Endothelial cell (in vitro differentiated cells): ENCODE data around the gene SMARCD3. TPM values are rescaled to one million over a fixed set of nuclear protein-coding genes. Genes with fewer than 3 reads are reported as not detected.

ENCODE experiments used
- DNase-seq: peaks from one replicate; pipeline ENCODE4 v3.0.0; 2021; ENCODE audit warnings: low spot score
- H3K27ac Mint-ChIP-seq: one replicate; pipeline ENCODE4 v1.8.0; 2021; ENCODE audit warnings: mixed read lengths, inconsistent platforms; ENCODE audit not compliant: unreplicated experiment
- H3K27me3 Mint-ChIP-seq: one replicate; pipeline ENCODE4 v1.8.0; 2021; ENCODE audit warnings: mild to moderate bottlenecking, moderate library complexity, mixed read lengths, inconsistent platforms; ENCODE audit not compliant: unreplicated experiment
- H3K36me3 Mint-ChIP-seq: one replicate; pipeline ENCODE4 v1.8.0; 2021; ENCODE audit warnings: mild to moderate bottlenecking, low read depth, mixed read lengths, inconsistent platforms; ENCODE audit not compliant: unreplicated experiment
- H3K4me1 Mint-ChIP-seq: one replicate; pipeline ENCODE4 v1.8.0; 2021; ENCODE audit warnings: mild to moderate bottlenecking, mixed read lengths, inconsistent platforms; ENCODE audit not compliant: unreplicated experiment
- H3K4me3 Mint-ChIP-seq: one replicate; pipeline ENCODE4 v1.8.0; 2021; ENCODE audit warnings: mild to moderate bottlenecking, mixed read lengths, inconsistent platforms; ENCODE audit not compliant: unreplicated experiment
- H3K9me3 Mint-ChIP-seq: one replicate; pipeline ENCODE4 v1.8.0; 2021; ENCODE audit warnings: mixed read lengths, inconsistent platforms; ENCODE audit not compliant: unreplicated experiment
- total RNA-seq: library from RNA; stranded (reverse); fragmentation: NEBNext Ultra II Directional; extraction: Animal tissue kit (Norgen Biotek cat#: 25700); gene quantifications from one replicate; pipeline ENCODE4 v1.2.1, GENCODE V29; 2021; ENCODE audit not compliant: unreplicated experiment
- TF ChIP-seq, protein P1 (sequence below): fragments of 200-600 bp; sonication (generic); IDR thresholded peaks from one replicate; pipeline ENCODE4 v1.5.0; 2021; ENCODE audit warnings: antibody characterized with exemption; ENCODE audit not compliant: unreplicated experiment

SMARCD3 gene
- total RNA-seq, 1 donor from 2014 or later = 5.4 TPM

DNA sequence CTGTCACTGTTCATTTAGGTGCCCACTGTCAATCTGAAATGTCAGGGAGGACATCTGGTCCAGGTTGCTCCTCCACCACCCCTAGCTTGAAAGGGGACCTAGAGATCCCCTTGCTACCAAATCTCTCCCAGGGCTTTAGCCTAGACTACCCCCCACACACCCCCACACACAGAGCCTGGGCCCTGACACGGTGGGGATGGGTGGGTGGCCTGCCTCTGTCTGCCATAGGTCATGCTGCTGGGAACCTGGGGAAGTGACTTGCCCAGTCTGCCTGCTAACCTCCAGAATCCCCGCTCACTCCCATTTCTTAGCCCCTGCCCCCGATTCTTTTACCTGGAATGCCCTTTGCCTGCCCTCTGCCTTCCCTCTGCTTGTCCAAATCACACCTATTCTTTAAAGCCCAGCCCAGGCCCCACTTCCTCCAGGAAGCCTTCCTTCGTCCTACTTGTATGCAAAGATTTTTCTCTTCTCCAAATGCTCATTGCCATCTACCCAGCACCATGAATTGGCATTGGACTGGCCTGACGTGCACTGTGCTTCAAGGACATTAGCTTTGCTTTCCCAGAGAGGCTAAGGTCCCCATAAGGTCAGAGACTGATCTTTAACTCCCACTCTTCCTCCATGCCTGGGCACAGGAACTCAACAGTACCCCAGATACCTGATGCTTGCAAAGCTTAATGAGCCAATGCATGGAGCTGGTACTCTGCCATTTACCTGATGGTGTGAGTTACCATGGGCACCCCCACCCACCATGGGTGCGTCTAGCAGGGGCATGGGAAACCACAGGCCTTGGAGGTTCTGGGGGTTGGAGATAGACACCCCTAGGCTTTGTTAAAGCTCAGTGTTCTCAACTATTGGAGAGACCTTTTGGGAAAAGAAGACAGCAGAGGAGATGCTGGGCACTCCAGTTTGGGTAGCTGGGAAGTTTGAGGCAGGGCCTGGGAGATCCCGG, 2.0 kb upstream of the SMARCD3 start:
- DNase-seq = no peak
- peak overlapping the region; percentile 62 for H3K27ac Mint-ChIP-seq
- H3K27me3 Mint-ChIP-seq = peaks cover 42% of the 10 kb centered on the region
- H3K9me3 Mint-ChIP-seq = no peaks in the 10 kb centered on the region
- H3K4me3 Mint-ChIP-seq = peak overlapping the region; percentile 87
- H3K36me3 Mint-ChIP-seq = peaks cover 7% of the 10 kb centered on the region
- peaks cover 28% of the 10 kb centered on the region for H3K4me1 Mint-ChIP-seq
- TF ChIP-seq, protein P1, sequence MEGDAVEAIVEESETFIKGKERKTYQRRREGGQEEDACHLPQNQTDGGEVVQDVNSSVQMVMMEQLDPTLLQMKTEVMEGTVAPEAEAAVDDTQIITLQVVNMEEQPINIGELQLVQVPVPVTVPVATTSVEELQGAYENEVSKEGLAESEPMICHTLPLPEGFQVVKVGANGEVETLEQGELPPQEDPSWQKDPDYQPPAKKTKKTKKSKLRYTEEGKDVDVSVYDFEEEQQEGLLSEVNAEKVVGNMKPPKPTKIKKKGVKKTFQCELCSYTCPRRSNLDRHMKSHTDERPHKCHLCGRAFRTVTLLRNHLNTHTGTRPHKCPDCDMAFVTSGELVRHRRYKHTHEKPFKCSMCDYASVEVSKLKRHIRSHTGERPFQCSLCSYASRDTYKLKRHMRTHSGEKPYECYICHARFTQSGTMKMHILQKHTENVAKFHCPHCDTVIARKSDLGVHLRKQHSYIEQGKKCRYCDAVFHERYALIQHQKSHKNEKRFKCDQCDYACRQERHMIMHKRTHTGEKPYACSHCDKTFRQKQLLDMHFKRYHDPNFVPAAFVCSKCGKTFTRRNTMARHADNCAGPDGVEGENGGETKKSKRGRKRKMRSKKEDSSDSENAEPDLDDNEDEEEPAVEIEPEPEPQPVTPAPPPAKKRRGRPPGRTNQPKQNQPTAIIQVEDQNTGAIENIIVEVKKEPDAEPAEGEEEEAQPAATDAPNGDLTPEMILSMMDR = no peak

DNA sequence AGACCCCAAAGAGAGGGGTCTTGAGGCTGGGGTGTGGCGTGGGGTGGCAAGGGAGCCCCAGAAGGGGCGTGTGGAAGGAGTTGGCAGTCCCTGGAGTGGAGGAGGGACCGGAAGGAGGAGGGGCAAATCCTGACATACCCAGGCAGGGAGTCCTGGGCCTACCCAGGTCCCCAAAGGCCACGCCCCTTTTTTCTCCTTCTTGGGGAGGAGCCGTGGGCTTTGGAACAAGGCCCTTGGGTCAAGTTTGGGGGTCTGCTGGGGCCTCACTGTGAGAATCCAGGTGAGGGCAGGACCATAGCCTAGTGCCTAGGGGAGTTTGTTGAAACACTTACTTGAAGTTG, 1.2 kb upstream of the SMARCD3 start:
- TF ChIP-seq, protein P1 = no peak
- no peak for DNase-seq
- Mint-ChIP-seq H3K27ac (no peak overlapping the region), H3K27me3 (peaks cover 41% of the 10 kb centered on the region), H3K4me1 (peaks cover 29% of the 10 kb centered on the region), H3K36me3 (no peaks in the 10 kb centered on the region), H3K9me3 (no peaks in the 10 kb centered on the region), H3K4me3 (no peak overlapping the region)

DNA sequence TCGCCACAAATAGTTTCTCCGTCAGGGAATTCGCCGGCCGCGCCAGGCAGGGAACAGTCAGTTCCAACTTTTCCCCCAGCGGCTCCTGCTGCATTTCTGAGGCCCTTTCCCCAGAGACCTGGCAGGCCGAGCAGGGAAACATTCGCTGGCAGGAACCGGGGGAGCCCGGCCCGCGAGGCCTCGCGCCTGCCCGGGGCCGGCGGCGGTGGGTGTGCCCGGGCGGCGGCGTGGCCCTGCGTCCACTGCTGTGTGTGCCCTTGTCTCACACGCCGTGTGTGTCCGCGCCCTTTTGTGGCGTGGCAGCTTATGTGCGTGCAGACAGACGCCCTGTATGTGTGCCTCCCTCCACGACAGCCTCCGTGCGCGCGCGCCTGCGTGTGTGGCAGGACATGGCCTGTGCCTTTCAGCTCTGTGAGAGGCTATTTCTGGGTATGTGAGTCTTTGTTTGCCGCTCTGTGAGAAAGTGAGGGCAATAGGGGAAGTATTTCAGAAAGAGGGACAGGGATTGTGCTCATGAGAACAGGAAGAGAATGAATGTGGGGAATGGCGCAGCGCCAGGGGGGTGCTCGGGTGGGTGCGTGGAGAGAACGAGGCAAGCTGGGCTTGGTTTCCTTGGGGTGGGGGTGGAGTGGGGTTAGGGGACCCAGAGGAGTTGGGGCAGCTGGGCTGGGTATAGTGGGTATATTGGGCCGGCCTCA, 689 bp upstream of the SMARCD3 start:
- TF ChIP-seq, protein P1 = no peak
- peaks cover 33% of the 10 kb centered on the region for H3K4me1 Mint-ChIP-seq
- H3K27me3 Mint-ChIP-seq = peaks cover 45% of the 10 kb centered on the region
- no peaks in the 10 kb centered on the region for H3K36me3 Mint-ChIP-seq
- H3K27ac Mint-ChIP-seq = no peak overlapping the region
- H3K9me3 Mint-ChIP-seq = no peaks in the 10 kb centered on the region
- peak overlapping the region; percentile 81 for H3K4me3 Mint-ChIP-seq
- DNase-seq = no peak

DNA sequence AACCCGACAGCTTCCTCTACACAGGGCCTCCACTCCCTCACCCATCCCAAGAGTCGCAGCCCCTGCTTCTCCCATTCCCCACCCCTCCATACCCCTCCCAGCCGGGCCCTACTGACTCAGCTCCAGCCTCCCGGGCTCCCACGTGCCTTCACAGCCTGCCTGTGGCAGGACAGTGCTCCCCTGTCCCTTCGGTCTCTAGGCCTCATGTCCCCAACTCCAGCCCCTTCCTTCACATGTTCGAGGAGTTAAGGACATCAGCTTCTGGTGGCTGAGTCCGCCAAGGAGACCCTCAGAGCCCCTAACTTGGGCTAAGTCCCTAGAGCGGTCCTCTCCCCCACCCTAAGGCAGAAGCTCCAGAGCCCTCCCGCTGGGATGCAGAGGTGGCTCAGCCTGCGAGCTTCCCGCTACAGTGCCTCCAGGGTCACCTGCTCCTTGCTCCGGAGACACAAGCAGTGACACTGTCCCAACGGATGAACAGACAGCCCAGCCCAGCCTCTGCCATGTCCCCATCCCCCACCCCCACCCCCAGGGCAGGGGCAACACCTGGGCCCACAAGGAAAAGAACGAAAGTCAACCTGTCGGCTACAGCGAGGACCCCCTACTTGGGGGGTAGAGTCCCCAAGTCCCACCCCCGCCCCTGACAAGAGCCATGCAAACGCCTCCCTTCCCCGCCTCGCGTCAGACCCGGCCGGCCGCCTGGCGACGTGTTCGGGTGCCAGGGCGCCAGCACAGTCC, 716 bp downstream of the SMARCD3 start:
- Mint-ChIP-seq H3K4me3 (no peak overlapping the region), H3K36me3 (no peaks in the 10 kb centered on the region), H3K4me1 (peaks cover 35% of the 10 kb centered on the region), H3K27ac (no peak overlapping the region), H3K9me3 (no peaks in the 10 kb centered on the region), H3K27me3 (peaks cover 38% of the 10 kb centered on the region)
- TF ChIP-seq, protein P1 = no peak
- DNase-seq = no peak
